NCI-H1417 (cell line): Measurements from ENCODE around the gene RAB11FIP3.

Experiments
- DNase-seq, 3 experiments: peaks; one replicate each; lab custom pipeline; 2025; lab: John Stamatoyannopoulos, UW

RAB11FIP3 gene

DNA sequence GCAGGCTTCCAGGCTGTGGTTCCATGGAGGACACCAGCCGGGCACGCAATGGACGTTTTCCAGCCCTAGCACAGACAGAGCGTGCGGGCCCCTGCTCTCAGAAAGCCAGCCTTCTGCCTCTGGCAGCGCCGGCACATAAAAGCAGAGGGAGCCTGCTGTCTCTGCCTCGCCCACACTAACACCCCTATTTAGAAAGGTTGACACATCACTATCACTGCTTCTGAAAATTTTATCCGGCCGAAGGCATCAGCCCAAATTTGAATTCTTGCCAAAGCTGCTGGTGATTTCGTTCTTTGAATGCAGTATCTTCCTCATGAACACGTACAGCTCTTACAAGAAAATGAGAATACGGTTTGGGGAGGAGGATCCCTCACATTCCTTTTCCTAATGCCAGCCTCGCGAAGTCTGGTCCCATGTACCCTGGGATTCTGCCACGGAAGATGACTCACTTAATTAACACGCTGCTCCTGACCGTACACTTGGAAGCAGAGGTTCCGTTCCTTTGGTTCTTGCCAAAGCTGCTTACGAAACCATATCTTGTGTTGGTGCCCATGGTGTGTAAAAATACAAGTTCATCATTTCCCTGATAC is 1.3 kb upstream of the RAB11FIP3 start:
- peak in 2 of 3 experiments; percentile 26 to 57 for DNase-seq

DNA sequence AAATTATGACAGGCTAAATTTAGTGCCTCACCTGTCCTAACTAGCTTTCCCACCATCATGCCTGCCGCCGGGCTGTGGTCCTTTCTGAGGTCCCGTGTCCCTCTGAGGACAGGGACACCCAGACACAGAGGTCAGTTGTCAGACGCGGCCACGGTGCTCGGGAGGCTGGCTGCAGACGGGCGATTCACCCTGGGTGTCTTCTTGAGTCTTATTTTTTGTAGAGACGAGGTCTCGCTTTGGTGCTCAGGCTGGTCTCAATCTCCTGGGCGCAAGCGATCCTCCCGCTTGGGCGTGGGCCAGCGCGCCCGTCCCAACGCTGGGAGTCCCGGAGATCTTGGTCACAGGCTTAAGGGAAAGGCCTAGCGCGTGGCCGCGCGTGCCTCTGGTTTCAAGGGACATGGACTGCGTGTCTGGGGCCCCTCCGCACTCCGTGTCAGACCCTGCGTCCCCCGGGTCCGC is 797 bp upstream of the RAB11FIP3 start:
- no peak for DNase-seq

DNA sequence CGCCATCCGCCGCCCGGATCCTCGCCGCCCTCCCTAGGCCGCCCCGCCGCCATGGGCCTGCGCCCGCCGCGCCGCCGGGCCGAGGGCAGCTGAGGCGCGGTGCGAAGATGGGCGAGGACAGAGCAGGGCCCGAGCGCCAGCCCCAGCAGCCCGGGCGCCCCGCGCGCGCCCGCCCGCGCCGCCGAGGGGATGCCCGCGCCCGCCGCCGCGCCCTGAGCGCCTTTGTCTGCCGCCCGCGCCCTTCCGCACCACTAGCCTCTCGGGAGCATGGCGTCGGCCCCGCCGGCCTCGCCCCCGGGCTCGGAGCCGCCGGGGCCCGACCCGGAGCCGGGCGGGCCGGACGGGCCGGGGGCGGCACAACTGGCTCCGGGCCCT is 278 bp downstream of the RAB11FIP3 start:
- DNase-seq: no peak

DNA sequence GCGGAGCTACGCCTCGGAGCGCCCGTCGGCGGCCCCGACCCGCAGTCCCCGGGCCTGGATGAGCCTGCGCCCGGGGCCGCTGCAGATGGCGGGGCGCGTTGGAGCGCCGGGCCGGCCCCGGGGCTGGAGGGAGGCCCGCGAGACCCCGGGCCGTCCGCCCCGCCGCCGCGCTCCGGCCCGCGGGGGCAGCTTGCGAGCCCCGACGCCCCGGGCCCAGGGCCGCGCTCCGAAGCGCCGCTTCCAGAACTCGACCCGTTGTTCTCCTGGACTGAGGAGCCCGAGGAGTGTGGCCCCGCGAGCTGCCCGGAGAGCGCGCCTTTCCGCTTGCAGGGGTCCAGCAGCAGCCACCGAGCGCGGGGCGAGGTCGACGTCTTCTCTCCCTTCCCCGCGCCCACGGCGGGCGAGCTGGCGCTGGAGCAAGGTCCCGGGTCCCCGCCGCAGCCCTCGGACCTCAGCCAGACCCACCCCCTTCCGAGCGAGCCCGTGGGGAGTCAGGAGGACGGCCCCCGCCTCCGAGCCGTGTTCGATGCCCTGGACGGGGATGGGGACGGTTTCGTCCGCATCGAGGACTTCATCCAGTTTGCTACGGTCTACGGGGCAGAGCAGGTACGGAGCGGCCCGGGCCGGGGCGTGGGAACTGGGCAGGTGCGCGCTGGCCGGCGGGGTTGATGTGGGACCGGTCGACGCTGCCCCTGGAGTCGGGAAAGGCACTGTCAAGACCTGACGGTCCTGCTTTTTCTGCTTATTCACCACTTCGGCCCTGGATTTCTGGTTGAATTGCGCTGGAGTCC is 861 bp downstream of the RAB11FIP3 start:
- DNase-seq: peak in 2 of 3 experiments; percentile 51 to 57

DNA sequence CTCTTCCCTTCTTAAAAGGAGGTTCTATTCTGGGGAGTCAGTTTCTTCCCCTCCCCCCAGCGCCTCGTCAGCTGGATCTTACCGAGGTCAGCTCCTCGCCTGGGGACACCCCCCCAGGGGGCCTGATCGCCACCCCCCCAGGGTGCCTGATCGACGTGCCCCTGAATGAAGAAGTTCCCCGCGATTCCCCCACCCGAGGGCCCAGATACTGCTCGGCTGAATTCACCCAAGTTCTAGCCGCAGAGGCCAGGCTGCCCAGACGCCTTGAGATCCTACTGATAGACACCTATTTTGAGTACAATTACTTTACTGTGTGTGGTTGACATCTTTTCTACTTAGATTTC is 1.4 kb downstream of the RAB11FIP3 start:
- DNase-seq: peak in 1 of 3 experiments; percentile 49

DNA sequence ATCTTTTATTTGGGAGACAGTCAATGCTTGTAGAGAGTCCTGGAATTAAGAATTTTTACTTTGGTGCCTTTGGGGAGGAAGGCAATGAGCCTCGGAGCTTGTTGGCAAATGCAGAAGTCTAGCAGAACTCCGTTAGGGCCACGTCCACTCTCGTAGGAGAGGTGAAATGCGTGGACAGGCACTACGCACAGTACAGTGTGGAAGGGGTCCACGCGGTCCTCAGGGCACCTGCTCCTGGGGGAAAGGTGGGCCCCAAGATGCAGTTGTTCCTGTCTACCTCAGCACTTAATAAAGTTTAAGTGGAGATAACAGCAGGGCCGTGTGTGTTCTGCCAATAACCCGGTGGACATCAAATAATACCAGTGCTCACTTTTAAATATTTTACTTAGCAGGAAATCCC is 1.8 kb downstream of the RAB11FIP3 start:
- no peak for DNase-seq

DNA sequence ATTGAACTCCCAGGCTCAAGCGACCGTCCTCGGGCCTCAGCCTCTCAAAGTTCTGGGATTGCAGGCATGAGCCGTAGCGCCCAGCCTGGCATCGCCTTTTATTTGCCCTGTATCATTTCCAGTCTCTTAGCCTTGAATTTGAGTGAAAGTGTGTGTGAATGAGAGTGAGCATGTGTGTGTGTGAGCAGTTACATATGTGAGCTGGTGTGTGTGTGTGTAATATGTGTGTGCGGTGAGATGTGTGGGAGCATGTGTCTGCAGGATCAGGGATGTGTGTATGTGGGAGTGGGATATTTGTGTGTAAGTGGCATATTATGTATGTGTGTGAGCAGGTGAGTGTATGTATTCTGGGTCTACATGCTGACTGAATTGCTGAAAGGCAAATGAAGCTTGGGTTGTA is 5.5 kb downstream of the RAB11FIP3 start:
- DNase-seq: no peak

DNA sequence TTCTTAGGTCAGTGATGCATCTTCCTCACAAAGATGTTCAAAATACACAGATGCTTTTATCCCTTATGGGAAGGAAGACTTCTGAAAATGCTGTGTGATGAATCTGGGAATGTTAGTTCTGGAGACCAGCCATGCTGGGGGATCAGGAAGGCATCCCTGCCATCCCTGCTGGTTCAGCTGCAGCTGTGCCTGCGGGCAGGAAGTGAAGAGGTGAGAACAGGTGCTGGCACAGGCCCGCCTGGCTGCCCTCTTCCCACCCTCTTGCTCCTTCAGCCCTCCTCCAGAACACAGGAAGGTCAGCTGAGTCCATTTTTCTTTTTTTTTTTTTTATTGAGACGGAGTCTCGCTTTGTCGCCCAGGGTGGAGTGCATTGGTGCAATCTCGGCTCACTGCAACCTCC is 15.2 kb downstream of the RAB11FIP3 start:
- DNase-seq: peak in 1 of 3 experiments; percentile 53

DNA sequence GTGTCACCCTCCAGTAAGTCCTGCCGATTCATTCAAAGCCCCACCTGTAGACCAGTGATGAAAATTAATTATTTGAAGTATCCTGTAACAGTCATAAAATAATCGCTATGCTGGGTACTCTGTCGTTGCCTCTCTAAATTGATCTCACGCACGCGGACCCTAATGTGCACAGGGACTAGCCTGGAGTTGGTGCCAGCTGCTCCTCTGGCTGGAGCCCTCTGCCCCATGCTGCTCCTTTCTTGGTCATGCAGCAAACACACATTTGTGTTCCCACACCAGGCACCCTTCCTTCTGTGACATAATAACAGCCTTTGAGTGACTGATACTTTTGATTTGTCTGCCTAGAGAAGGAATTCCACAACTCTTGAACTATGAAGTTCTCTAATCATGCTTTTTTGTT is 16.0 kb downstream of the RAB11FIP3 start:
- DNase-seq: peak in 1 of 3 experiments; percentile 57

DNA sequence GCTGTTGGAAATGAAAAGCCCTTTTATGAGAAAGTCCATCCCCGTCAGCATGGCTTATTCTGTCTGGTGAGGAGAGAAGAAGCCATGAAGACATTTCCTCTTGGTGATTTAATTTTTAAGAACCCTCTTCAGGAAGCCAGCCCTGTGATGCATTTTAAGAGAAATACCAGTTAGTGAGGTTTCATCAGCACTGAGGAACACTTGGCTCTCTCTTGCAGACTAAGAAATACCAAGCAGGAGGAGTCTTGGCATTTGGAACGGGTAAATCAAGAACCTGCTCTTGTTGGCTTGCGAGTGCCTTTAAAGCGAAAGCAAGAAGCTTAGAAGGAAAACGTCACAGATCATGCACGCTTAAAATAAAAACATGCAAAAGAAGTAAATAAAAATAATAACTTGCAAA is 17.5 kb downstream of the RAB11FIP3 start:
- no peak for DNase-seq

DNA sequence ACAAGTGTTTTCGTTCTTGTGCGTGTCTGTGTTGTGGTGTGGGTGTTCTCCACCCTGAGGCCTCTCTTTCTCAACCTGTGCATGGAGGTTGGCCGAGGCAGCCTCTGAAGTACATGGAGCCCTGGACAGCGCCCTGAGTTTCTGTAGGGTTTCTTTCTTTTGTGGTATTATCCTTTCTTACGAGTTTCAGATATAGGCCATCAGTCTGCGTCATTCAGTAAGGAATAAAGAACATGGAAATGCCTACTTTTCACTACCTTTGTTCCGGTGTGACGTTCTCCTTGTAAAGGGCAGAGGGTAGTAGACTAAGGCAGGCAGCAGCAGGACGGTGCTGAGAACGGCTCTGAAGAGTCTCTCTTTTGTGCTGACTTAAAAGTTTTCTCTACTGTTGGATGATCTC is 18.6 kb downstream of the RAB11FIP3 start:
- DNase-seq: no peak

DNA sequence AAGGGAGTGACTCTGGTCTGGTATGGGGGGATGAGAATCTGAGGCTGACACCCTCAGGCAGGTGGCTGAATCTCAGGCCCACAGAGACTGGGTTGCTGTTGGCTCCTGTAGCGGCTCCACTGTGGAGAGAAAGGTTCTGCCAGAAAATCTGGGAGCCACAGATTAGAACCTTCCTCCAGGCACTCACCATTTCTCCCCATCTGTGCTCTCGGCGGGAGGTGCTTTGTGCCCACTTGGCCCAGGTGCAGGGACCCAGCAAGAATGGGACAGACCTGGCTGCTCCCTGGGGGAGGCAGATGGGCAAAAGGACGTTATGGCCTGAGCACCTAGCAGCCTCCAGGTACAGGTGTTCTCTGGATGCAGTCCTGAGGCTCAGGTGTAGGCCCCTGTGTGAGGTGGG is 20.1 kb downstream of the RAB11FIP3 start:
- DNase-seq: peak in 1 of 3 experiments; percentile 22

DNA sequence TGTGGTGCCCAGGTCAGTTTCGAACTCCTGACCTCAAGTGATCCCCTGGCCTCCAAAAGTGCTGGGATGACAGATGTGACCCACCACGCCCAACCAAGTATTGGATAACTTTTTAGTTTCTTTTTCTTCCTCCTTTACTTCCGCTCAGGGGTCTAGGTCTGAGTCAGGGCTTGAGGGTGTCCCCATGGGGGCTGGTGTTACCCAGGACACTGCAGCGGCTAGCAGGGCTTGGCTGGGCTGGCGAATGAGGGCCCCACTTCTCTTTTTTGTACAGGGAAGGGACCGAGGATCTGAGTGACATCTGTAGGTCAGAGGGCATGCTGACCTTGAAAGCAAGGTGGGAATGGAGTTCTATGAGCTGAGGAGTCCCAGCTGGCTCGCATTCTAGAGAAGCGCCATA is 24.9 kb downstream of the RAB11FIP3 start:
- DNase-seq: no peak

DNA sequence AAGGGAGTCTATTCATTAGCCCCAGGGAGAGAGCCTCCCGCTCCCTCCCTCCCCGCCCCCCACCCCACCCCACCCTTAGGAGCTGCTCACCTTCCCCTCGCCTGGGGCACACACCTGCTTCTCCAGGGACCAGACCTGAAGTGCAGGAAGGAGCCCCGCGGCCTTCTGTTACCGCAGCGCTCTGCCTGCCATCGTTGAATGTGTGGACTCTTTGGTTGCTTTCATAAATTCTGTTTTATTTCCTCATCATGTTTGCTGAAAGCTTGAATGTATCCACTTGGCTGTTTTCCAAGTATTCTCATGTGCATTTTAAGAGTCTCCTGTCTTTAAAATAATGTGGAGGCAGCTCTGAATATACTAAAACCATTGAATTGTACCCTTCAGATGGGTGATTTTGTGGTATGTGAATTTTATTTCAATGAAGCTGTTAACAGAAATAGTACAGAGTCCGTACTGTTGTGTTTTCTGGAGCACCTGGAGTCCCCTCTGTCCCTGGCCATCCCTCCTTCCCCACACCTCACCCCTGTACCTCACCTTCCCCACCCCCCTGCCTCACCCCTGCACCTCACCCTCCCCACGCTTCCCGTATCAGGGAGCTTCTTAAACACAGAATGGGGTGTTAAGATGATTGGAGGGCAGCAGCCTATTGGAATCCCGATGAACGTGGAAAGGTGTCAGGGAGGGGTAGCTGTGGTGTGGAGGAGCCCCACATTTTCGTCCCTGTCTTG is 25.5 kb downstream of the RAB11FIP3 start:
- DNase-seq: peak; percentile 81 to 97 (median 94)

DNA sequence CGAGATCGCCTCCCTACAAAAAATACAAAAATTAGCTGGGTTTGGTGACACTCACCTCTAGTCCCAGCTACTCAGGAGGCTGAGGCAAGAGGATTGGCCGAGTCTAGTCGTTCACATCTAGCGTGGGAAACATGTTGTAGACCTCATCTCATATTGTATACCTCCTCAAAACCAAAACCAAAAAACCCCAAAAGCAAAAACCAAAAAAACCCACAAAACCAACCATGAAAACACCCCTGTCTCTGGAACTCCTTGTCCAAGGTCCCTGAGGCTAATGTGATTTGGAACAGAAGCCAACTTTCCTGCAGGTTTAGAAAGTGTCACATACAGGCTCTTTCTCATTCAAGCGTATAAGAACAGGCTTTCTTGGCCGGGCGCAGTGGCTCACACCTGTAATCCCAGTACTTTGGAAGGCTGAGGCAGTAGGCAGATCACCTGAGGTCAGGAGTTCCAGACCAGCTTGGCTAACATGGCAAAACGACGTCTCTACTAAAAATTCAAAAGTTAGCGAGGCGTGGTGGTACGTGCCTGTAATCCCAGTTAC is 29.0 kb downstream of the RAB11FIP3 start:
- DNase-seq: no peak

DNA sequence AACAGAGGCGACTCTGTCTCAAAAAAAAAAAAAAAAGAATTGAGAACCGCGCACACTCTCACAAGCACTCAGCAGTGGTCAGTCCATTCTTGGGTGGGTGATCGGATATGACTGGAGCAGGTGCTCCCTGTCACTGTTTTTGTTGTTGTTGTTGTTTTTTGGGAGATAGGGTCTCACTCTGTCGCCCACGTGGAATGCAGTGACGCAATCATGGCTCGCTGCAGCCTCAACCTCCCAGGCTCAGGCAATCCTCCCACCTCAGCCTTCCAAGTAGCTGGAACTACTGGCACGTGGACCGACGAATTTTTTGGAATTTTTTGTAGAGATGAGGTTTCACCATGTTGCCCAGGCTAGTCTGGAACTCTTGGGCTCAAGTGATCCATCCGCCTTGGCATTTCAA is 30.0 kb downstream of the RAB11FIP3 start:
- no peak for DNase-seq

DNA sequence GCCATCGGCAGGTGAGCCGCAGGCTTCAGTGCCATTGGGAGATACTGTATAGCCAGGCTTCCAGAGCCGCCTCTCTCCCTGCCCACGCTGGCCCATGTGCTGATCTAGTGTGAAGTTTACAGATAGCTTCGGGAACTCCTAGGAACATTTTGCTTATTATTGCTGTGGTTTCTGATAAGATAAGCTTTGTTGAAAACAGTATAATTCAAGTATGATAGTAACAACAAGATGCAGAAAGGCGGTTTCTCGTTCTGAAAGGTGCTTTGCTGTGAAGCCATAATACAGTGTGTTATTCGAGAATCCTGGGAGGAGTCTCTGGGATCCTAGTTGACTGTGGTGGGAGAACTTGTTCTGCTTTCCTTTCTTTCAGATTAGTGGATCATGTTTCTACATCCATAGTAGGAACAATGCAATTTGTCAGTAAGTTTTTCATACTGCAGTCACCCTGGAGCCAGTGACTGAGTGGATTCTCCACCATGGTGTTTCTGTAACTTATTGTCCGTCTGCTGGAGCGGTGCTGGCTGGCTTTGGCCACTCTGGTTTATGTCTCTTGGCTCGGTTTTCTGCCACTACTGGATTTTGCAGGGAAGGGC is 31.5 kb downstream of the RAB11FIP3 start:
- DNase-seq: peak in 1 of 3 experiments; percentile 46

DNA sequence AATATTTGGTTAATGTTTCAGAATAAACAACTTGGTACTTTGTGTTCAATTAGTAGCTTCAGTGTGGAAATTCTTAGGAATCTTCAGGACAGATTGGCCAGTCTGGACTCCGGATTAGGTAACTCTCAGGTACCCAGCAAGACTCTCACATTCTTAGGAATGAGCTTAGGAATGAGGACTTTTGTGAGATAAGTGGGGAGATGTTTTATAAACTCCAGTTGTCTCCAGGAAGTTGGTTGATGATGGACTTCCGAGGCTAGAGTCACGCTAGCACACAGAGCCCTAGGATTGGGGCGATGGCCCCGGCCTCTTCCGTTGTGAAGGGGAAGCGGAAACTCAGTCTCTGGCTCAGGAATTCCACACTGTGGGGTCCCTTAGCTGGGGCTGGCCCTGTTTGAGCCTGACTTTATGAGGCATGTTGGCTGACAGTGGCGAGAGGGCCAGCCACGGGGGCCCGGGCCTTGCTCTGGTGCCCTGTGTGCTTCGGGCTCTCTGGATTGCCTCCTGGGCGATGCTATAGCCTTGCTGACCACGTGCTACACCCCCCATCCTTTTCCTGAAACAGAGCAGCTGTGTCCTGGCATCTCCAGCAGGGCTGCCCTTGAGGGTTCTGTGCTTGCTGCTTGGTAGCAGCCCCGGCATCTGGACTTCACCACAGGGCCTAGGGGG is 32.4 kb downstream of the RAB11FIP3 start:
- DNase-seq: no peak

DNA sequence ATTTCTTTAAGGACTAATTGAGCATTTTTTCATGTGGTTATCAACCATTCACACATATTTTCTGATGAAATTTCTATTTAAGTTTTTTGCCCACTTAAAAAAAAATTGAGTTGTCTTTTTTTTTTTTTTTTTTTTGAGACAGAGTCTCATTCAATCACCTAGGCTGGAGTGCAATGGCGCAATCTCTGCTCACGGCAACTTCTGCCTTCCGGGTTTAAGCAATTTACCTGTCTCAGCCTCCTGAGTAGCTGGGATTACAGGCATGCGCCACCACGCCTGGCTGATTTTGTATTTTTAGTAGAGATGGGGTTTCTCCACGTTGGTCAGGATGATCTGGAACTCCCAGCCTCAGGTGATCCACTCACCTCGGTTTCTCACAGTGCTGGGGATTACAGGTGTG is 34.3 kb downstream of the RAB11FIP3 start:
- DNase-seq: no peak

DNA sequence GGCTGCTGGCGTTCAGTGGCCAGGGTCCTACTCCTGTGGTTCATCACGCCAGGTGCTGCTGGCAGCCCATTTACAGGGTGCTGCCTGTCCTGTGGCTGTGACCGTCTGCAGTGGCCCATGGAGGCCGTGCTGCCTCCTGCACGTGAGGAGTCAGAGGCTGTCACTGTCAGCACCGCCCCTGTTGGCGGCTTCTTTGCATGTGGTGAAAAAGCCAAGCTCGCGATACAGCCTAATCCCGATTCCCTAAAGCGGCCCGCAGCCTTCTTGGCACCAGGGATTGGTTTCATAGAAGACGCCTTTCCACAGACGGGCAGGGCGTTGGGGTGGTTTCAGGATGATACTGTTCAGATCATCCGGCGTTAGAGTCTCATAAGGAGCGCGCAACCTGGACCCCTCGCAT is 35.3 kb downstream of the RAB11FIP3 start:
- no peak for DNase-seq

DNA sequence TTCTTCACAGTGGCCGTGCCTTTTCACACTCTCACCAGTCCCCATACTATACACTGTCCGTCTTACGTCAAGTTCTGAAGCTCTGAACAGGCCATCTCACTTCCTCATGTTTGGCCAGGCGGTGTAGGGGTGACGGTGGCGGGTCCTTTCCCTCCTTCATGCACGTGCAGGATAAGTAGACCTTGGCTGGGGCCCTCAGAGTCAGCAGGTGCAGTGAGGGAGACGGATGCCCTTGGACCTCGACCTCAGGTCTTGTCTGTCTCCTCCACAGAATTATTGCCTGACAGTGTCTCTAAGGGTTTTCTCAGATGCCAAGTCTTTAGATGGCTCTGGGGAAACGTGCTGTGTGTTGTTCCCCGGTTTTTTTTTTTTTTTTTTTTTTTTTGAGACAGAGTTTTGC is 37.6 kb downstream of the RAB11FIP3 start:
- no peak for DNase-seq

DNA sequence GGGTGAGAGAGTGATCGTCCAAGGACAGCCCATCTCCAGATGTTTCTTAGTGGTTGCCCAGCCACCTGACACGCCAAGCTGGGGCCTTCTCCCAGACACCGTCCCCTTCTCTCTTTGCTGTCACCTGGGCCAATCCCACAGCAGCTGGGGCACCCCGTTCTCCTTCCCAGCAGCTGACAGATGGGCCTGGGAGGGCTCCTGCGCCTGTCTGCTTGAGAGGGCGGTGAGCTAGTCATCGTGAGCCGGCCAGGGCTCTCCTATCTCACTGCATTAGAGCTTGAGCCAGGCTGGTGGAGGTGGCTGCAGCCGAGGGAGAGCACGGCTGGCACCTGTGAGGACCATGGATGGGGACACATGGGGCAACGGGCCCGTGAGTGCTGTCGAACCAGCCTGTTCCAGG is 41.2 kb downstream of the RAB11FIP3 start:
- no peak for DNase-seq
